ENCODE data around the gene VASH2.
A peak's percentile ranks its signal among the peaks of the same experiment; 100 is the strongest.

Gene VASH2

GRCh38 chr1:212944229-212944901 is 6.0 kb upstream of the VASH2 start:
- Histone ChIP-seq H2AFZ (no peak overlapping the region), H3K4me1 (no peaks in the 10 kb centered on the region), H3K9ac (no peak overlapping the region), H3K36me3 (ENCODE audit: control insufficient read depth, insufficient read depth, low read length) (no peaks in the 10 kb centered on the region), H3K27me3 (ENCODE audit: control insufficient read depth, insufficient read depth, low read length) (no peaks in the 10 kb centered on the region), H3K4me3 (ENCODE audit: low read depth, low read length) (no peak overlapping the region), H3K9me3 (ENCODE audit: control insufficient read depth, low read length) (no peaks in the 10 kb centered on the region), H3K79me2 (no peaks in the 10 kb centered on the region), H3K4me2 (ENCODE audit: low read length) (no peak overlapping the region), H3K27ac (no peak overlapping the region)
- TF ChIP-seq CTCF (IDR thresholded peaks at IDR 0.05): no peak

GRCh38 chr1:212945056-212945455 is 5.3 kb upstream of the VASH2 start:
- Histone ChIP-seq H2AFZ (no peak overlapping the region), H3K9me3 (ENCODE audit: control insufficient read depth, low read length) (no peaks in the 10 kb centered on the region), H3K79me2 (no peaks in the 10 kb centered on the region), H3K4me2 (ENCODE audit: low read length) (no peak overlapping the region), H3K9ac (no peak overlapping the region), H3K4me3 (ENCODE audit: low read depth, low read length) (no peak overlapping the region), H3K27ac (no peak overlapping the region), H3K36me3 (ENCODE audit: control insufficient read depth, insufficient read depth, low read length) (no peaks in the 10 kb centered on the region), H3K4me1 (no peaks in the 10 kb centered on the region), H3K27me3 (ENCODE audit: control insufficient read depth, insufficient read depth, low read length) (no peaks in the 10 kb centered on the region)
- TF ChIP-seq CTCF (IDR thresholded peaks at IDR 0.05): no peak

- no peaks in the 10 kb centered on the region for H3K36me3 ChIP-seq (ENCODE audit: control insufficient read depth, insufficient read depth, low read length)
- H3K4me2 ChIP-seq (ENCODE audit: low read length): no peak overlapping the region
- H3K27me3 ChIP-seq (ENCODE audit: control insufficient read depth, insufficient read depth, low read length): no peaks in the 10 kb centered on the region
- H3K27ac ChIP-seq: no peak overlapping the region
- H3K4me3 ChIP-seq (ENCODE audit: low read depth, low read length): no peak overlapping the region
- TF ChIP-seq CTCF (IDR thresholded peaks at IDR 0.05): no peak
- H3K4me1 ChIP-seq: no peaks in the 10 kb centered on the region
- no peaks in the 10 kb centered on the region for H3K9me3 ChIP-seq (ENCODE audit: control insufficient read depth, low read length)
- no peak overlapping the region for H2AFZ ChIP-seq
- no peaks in the 10 kb centered on the region for H3K79me2 ChIP-seq
- no peak overlapping the region for H3K9ac ChIP-seq
These were observed 4.7 kb upstream of the VASH2 start for GRCh38 chr1:212945463-212946160.

- Histone ChIP-seq H3K27ac (no peak overlapping the region), H3K4me2 (ENCODE audit: low read length) (no peak overlapping the region), H3K27me3 (ENCODE audit: control insufficient read depth, insufficient read depth, low read length) (no peaks in the 10 kb centered on the region), H3K9me3 (ENCODE audit: control insufficient read depth, low read length) (no peaks in the 10 kb centered on the region), H3K9ac (no peak overlapping the region), H3K4me3 (ENCODE audit: low read depth, low read length) (no peak overlapping the region), H2AFZ (no peak overlapping the region), H3K4me1 (no peaks in the 10 kb centered on the region), H3K79me2 (no peaks in the 10 kb centered on the region), H3K36me3 (ENCODE audit: control insufficient read depth, insufficient read depth, low read length) (no peaks in the 10 kb centered on the region)
- TF ChIP-seq CTCF (IDR thresholded peaks at IDR 0.05): no peak
These were observed 3.5 kb upstream of the VASH2 start for GRCh38 chr1:212946872-212947271.

- Histone ChIP-seq H3K9me3 (ENCODE audit: control insufficient read depth, low read length) (no peaks in the 10 kb centered on the region), H3K4me2 (ENCODE audit: low read length) (peak overlapping the region; percentile 100), H3K36me3 (ENCODE audit: control insufficient read depth, insufficient read depth, low read length) (no peaks in the 10 kb centered on the region), H3K79me2 (no peaks in the 10 kb centered on the region), H3K27me3 (ENCODE audit: control insufficient read depth, insufficient read depth, low read length) (no peaks in the 10 kb centered on the region), H2AFZ (peak overlapping the region; percentile 87), H3K9ac (no peak overlapping the region), H3K27ac (no peak overlapping the region), H3K4me1 (no peaks in the 10 kb centered on the region), H3K4me3 (ENCODE audit: low read depth, low read length) (peak overlapping the region; percentile 81)
- no peak for TF ChIP-seq CTCF (IDR thresholded peaks at IDR 0.05)
These were observed 570 bp upstream of the VASH2 start for GRCh38 chr1:212949771-212950170.
